IMR-90 (cell line): ENCODE data around the gene LRRC4C. TPM values are rescaled to one million over a fixed set of nuclear protein-coding genes. Genes with fewer than 3 reads are reported as not detected.

Experiments
- ATAC-seq: fragments of 200-7000 bp; cut with Tn5 transposase; 2 replicates; pipeline ENCODE4 v1.9.1; 2020; ENCODE audit warnings: low read depth, mild to moderate bottlenecking, moderate library complexity
- BruUV-seq: library from RNA; stranded (reverse); fragments of 400-500 nt; replicated peaks from 2 replicates; lab custom pipeline; 2021; lab: Mats Ljungman, UMichigan
- CTCF ChIA-PET: fragments of 300-600 bp; formaldehyde crosslinking; extraction: SDS; loops from one replicate; lab custom pipeline; 2021; ENCODE audit warnings: antibody characterized with exemption; lab: Yijun Ruan, JAX
- POLR2A ChIA-PET: fragments of 300-600 bp; sonication (Branson Sonifier 250); formaldehyde crosslinking; loops from one replicate; lab custom pipeline; 2022; ENCODE audit warnings: antibody characterized with exemption; ENCODE audit not compliant: unreplicated experiment; lab: Charles Lee
- DNase-seq: peaks from one replicate; pipeline ENCODE4 v3.0.0; 2013
- H2AFZ ChIP-seq: replicated peaks from 2 replicates; pipeline ENCODE3; 2013; ENCODE audit warnings: low read length, mild to moderate bottlenecking; ENCODE audit not compliant: poor library complexity
- H2AK5ac ChIP-seq: 2 replicates; pipeline ENCODE4 v1.6.1; 2013; ENCODE audit warnings: low read depth, low read length, inconsistent platforms
- H2AK9ac ChIP-seq: replicated peaks from 2 replicates; pipeline ENCODE3; 2013; ENCODE audit warnings: mild to moderate bottlenecking, low read depth, low read length, moderate library complexity; ENCODE audit not compliant: poor library complexity
- H2BK120ac ChIP-seq: 2 replicates; pipeline ENCODE4 v1.6.1; 2013; ENCODE audit warnings: low read depth, low read length, inconsistent platforms
- H2BK15ac ChIP-seq: 3 replicates; pipeline ENCODE4 v1.6.1; 2013; ENCODE audit warnings: low read depth, low read length, inconsistent platforms
- H2BK20ac ChIP-seq: 2 replicates; pipeline ENCODE4 v1.6.1; 2013; ENCODE audit warnings: low read depth, mild to moderate bottlenecking, inconsistent platforms, low read length, moderate library complexity
- H2BK5ac ChIP-seq: 2 replicates; pipeline ENCODE4 v1.6.1; 2013; ENCODE audit warnings: mild to moderate bottlenecking, low read depth, low read length, inconsistent platforms; ENCODE audit not compliant: poor library complexity, severe bottlenecking
- H3K14ac ChIP-seq: replicated peaks from 2 replicates; pipeline ENCODE4 v1.6.1; 2013; ENCODE audit warnings: low read depth, low read length, inconsistent platforms
- H3K18ac ChIP-seq: 2 replicates; pipeline ENCODE4 v1.6.1; 2013; ENCODE audit warnings: low read depth, low read length, control low read depth
- H3K23ac ChIP-seq: 2 replicates; pipeline ENCODE4 v1.6.1; 2013; ENCODE audit warnings: low read depth, low read length, inconsistent platforms
- H3K27ac ChIP-seq: 2 replicates; pipeline ENCODE4 v1.5.1; 2013; ENCODE audit warnings: mild to moderate bottlenecking, control low read depth, low read length; ENCODE audit not compliant: insufficient read depth
- H3K27me3 ChIP-seq: 2 replicates; pipeline ENCODE4 v1.6.1; 2013; ENCODE audit warnings: low read length; ENCODE audit not compliant: control insufficient read depth, insufficient read depth
- H3K36me3 ChIP-seq: 2 replicates; pipeline ENCODE4 v1.6.1; 2013; ENCODE audit warnings: low read length, mixed read lengths; ENCODE audit not compliant: control insufficient read depth, insufficient read depth
- H3K4ac ChIP-seq: 2 replicates; pipeline ENCODE4 v1.6.1; 2013; ENCODE audit warnings: low read depth, low read length, inconsistent platforms
- H3K4me1 ChIP-seq: 2 replicates; pipeline ENCODE4 v1.6.1; 2013; ENCODE audit warnings: low read length, mixed read lengths; ENCODE audit not compliant: control insufficient read depth, insufficient read depth
- H3K4me2 ChIP-seq: 2 replicates; pipeline ENCODE4 v1.6.1; 2013; ENCODE audit warnings: low read depth, mild to moderate bottlenecking, control low read depth, low read length, moderate library complexity
- H3K4me3 ChIP-seq: 2 replicates; pipeline ENCODE4 v1.5.1; 2013; ENCODE audit warnings: low read depth, mild to moderate bottlenecking, control low read depth, low read length, moderate library complexity; ENCODE audit not compliant: insufficient read depth
- H3K56ac ChIP-seq: 2 replicates; pipeline ENCODE4 v1.6.1; 2013; ENCODE audit warnings: low read length, inconsistent platforms; ENCODE audit not compliant: insufficient read depth; ENCODE audit errors: extremely low read depth
- H3K79me1 ChIP-seq, 2 experiments: 2 replicates each; pipeline ENCODE4 v1.6.1; 2013; ENCODE audit warnings: low read length in 2 of 2, inconsistent platforms in 1 of 2, low read depth in 1 of 2
- H3K9ac ChIP-seq: 2 replicates; pipeline ENCODE4 v1.6.1; 2013; ENCODE audit warnings: low read depth, low read length, control low read depth
- H3K9me1 ChIP-seq: 2 replicates; pipeline ENCODE4 v1.6.1; 2013; ENCODE audit warnings: low read length, inconsistent platforms; ENCODE audit not compliant: insufficient read depth
- H3K9me3 ChIP-seq: 2 replicates; pipeline ENCODE4 v1.6.1; 2013; ENCODE audit warnings: low read length; ENCODE audit not compliant: control insufficient read depth, insufficient read depth
- H4K20me1 ChIP-seq: 2 replicates; pipeline ENCODE4 v1.6.1; 2013; ENCODE audit warnings: low read length, inconsistent platforms; ENCODE audit not compliant: insufficient read depth
- H4K5ac ChIP-seq: 2 replicates; pipeline ENCODE4 v1.6.1; 2013; ENCODE audit warnings: mild to moderate bottlenecking, low read depth, low read length, control low read depth
- H4K8ac ChIP-seq, 2 experiments: 2 replicates each; pipeline ENCODE4 v1.6.1; 2013; ENCODE audit warnings: low read depth in 2 of 2, low read length in 2 of 2, control low read depth in 1 of 2, inconsistent platforms in 1 of 2
- H4K91ac ChIP-seq: 2 replicates; pipeline ENCODE4 v1.6.1; 2013; ENCODE audit warnings: low read depth, low read length, inconsistent platforms; ENCODE audit not compliant: insufficient read depth
- CTCF ChIP-seq: conservative IDR thresholded peaks from 2 replicates; pipeline ENCODE4 v1.5.1; 2012; ENCODE audit warnings: mild to moderate bottlenecking, low read depth, low read length, improper control_type of control experiment
- RCOR1 ChIP-seq: IDR thresholded peaks from 2 replicates; pipeline ENCODE4 v1.6.1; 2012; ENCODE audit warnings: mild to moderate bottlenecking, low read length, improper control_type of control experiment; ENCODE audit not compliant: insufficient replicate concordance
- WGBS, 2 experiments: methylation state at CpG; one replicate each; pipeline versions ENCODE4 v1.1.5 to v1.1.7; 2013; ENCODE audit warnings: missing lambda C conversion rate in 2 of 2; ENCODE audit not compliant: insufficient read length in 1 of 2; ENCODE audit errors: extremely low coverage in 2 of 2; 5-methylcytosine and 5-hydroxymethylcytosine counted together
- dilution Hi-C: fragments of 300-500 bp; cut with HindIII; formaldehyde crosslinking; loops from one replicate; pipeline ENCODE4 v1.14.3; 2018; ENCODE audit warnings: low sequenced_read_pairs; ENCODE audit not compliant: unreplicated experiment
- in situ Hi-C: fragments of 300-500 bp; cut with MboI; formaldehyde crosslinking; loops from 3 replicates; pipeline ENCODE4 v1.14.3; 2019; ENCODE audit warnings: low sequenced_read_pairs, inconsistent platforms, mixed read lengths
- intact Hi-C: fragments of 100-400 bp; cut with micrococcal nuclease; formaldehyde crosslinking; loops from 2 replicates; pipeline ENCODE4 v1.10.0; 2022
- polyA plus RNA-seq, 3 experiments: library from polyadenylated mRNA; depleted of rRNA; stranded (reverse); fragments of >200 nt; gene quantifications; 2 replicates each; pipeline ENCODE4 v1.2.3, GENCODE V29; 2012; ENCODE audit warnings: low replicate concordance in 1 of 3
- total RNA-seq: library from RNA; depleted of rRNA; stranded (reverse); fragments of >200 nt; gene quantifications from 2 replicates; pipeline ENCODE4 v1.2.3, GENCODE V29; 2012

Gene LRRC4C
- total and polyA plus RNA-seq, 2 of the 4 experiments (the other 2 are of a cell fraction), result under 0.01 to 0.03 TPM

- in situ Hi-C loops, result no loop called here
- no peak overlapping the region for H2BK120ac ChIP-seq
These were observed 39.3 kb upstream of the LRRC4C start for GRCh38 chr11:41498726-41499125.

More at GRCh38 chr11:41498726-41499125, 39.3 kb upstream of the LRRC4C start:
- dilution Hi-C loops (no loop called here), intact Hi-C loops (no loop called here)
- H2BK5ac ChIP-seq, result no peak overlapping the region
- DNase-seq, result no peak
- no TSS peak for BruUV-seq
- no peak overlapping the region for H2AFZ ChIP-seq
- H3K9me1 ChIP-seq, result no peaks in the 10 kb centered on the region
- H3K18ac ChIP-seq, result no peak overlapping the region
- no peak overlapping the region for H3K4me3 ChIP-seq
- no peak overlapping the region for H2BK15ac ChIP-seq
- no peak overlapping the region for H3K27ac ChIP-seq
- H3K27me3 ChIP-seq, result no peaks in the 10 kb centered on the region
- no peak overlapping the region for H4K91ac ChIP-seq
- no peak overlapping the region for H2AK9ac ChIP-seq
- no peak overlapping the region for H4K8ac ChIP-seq
- peaks cover 5% of the 10 kb centered on the region; the same call in 1 of the 2 replicates for H3K9me3 ChIP-seq
- ChIA-PET POLR2A (no interaction called here), CTCF (no interaction called here)
- no peak for ATAC-seq
- 0 out of 2 replicates have a peak, but pooled peaks have one; percentile 21 for TF ChIP-seq CTCF
- no peak for TF ChIP-seq RCOR1
- no peak overlapping the region for H2BK20ac ChIP-seq
- H4K20me1 ChIP-seq, result no peaks in the 10 kb centered on the region
- no peaks in the 10 kb centered on the region for H3K79me1 ChIP-seq
- no peaks in the 10 kb centered on the region for H3K36me3 ChIP-seq
- H3K23ac ChIP-seq, result no peak overlapping the region
- H4K5ac ChIP-seq, result no peak overlapping the region
- no peak overlapping the region for H3K4me2 ChIP-seq
- H3K4ac ChIP-seq, result no peak overlapping the region
- no peak overlapping the region for H3K56ac ChIP-seq
- H3K14ac ChIP-seq, result no peak overlapping the region
- no peak overlapping the region for H2AK5ac ChIP-seq
- H3K9ac ChIP-seq, result no peak overlapping the region
- H3K4me1 ChIP-seq, result no peaks in the 10 kb centered on the region
- no CpG with 5 or more reads among the region's 1 CpG for WGBS, 2 experiments
